A172 (cell line): Measurements from ENCODE around the gene AMTN. TPM values are rescaled to one million over a fixed set of nuclear protein-coding genes. Genes with fewer than 3 reads are reported as not detected.

ENCODE experiments used
- DNase-seq: peaks from one replicate; pipeline ENCODE4 v3.0.0-alpha.2; 2015; ENCODE audit warnings: low spot score
- total RNA-seq: library from RNA; depleted of rRNA; stranded (reverse); fragments of >200 nt; shearing (Covaris generic); gene quantifications from 2 replicates; pipeline ENCODE4 v1.2.3, GENCODE V29; 2014; rRNA removed

The AMTN gene
- total RNA-seq, 1 experiment from 2014 or later: 17.4 TPM

GRCh38 chr4:70559924-70560323, 41.6 kb downstream of the AMTN start:
- no peak for DNase-seq

- DNase-seq: no peak
Observed at GRCh38 chr4:70564033-70564432, 45.7 kb downstream of the AMTN start.

- no peak for DNase-seq
Observed at GRCh38 chr4:70570796-70571195, 52.4 kb downstream of the AMTN start.

GRCh38 chr4:70571772-70572171, 53.4 kb downstream of the AMTN start:
- DNase-seq: no peak

- DNase-seq: no peak
Observed at GRCh38 chr4:70575964-70576363, 57.6 kb downstream of the AMTN start.

GRCh38 chr4:70577220-70577927, 59.0 kb downstream of the AMTN start:
- DNase-seq: peak; percentile 4

GRCh38 chr4:70581980-70582379, 63.6 kb downstream of the AMTN start:
- DNase-seq: no peak

Other genes starting within 250 kb of the AMTN start
- gene CABS1, start 183.6 kb upstream of the AMTN start, total RNA-seq: not detected in 2 replicates
- not detected in 2 replicates for gene SMR3A, start 157.8 kb upstream of the AMTN start, total RNA-seq
- gene SMR3B, start 135.4 kb upstream of the AMTN start, total RNA-seq: not detected in 2 replicates
- gene OPRPN, start 120.6 kb upstream of the AMTN start, total RNA-seq: not detected in 2 replicates
- not detected in 2 replicates for gene MUC7, start 46.4 kb upstream of the AMTN start, total RNA-seq
- gene AMBN, start 73.7 kb downstream of the AMTN start, total RNA-seq: 0.17 TPM in 1 of 2 replicates, not detected in the other
- gene ENAM, start 110.2 kb downstream of the AMTN start, total RNA-seq: not detected in 2 replicates
- not detected in 2 replicates for gene JCHAIN, start 147.9 kb downstream of the AMTN start, total RNA-seq
- gene UTP3, start 170.0 kb downstream of the AMTN start, total RNA-seq: 15.6 and 16.4 TPM in 2 replicates
- gene RUFY3, start 203.4 kb downstream of the AMTN start, total RNA-seq: 28.1 and 28.5 TPM in 2 replicates